ENCODE results near the gene HOXA6. TPM values are rescaled to one million over a fixed set of nuclear protein-coding genes. Genes with fewer than 3 reads are reported as not detected.

The HOXA6 gene
- total and polyA plus RNA-seq, 11 donors, result not detected

DNA sequence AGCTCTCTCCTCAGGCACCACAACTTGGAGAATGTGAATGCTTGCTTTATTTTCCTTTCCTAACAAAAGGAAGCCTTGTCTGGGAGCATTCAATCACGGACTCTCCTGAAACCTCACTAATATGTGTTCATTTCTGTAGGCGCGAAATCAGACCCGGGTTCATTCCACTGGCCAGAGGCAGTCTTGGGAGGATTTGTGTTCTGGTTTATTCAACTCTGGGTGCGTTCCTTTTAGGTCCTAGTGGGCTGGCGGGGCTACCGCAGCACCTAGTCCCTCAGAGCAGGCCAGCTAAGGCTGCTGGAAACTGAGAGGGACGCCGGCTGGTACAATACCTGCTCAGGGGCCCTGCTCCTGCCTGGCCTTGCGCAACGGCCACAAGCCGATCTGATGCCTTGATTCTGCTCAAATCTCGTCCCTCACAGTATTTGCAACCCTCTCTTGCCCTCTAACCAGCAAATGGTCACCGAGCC is 24.5 kb downstream of the HOXA6 start:
- WGBS, 4 donors, result 11 to 45% (median 24%) methylated on average over 13 to 14 of the region's 14 CpGs

DNA sequence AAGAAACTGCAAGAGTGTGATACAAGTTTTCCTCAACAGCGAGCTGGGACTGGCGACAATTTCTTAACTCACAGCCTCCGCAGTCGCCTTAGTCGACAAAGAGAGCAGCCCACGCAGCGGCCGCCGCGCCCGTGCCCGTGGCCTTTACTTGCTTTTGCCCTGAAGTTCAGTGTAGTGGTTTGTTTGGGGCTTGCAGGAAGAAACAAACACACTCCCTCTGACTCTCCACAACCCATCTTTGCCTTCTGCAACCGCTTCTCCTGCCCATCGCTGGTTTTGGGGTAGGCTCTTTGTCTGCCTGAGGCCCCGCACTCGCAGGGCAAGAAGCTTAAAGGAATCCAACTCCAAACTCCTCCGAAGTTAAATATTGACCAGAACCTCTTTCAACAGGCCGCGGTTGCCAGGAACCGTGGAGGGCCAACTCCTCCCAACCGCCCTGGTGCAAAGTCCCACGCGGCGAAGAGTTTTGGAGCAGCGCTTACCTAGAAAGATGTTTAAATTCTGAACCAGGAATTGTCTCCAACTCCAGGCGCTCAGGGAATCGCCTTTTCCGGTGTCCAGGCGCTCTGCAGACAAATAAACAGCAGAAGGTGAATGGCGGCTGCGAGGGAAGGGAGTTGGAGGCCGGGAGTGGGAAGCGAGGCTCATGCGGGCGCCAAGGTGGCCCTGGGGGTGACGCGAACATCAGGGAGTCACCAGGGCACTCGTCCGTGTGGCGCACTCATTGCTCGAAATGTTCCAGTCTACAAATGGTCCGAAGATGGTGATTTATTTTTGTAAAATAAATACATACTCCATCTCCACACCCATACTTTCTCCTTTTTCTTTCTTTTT is 25.3 kb downstream of the HOXA6 start:
- peaks cover 34 to 99% (median 82%) of the 10 kb centered on the region in 9 donors for H3K27me3 ChIP-seq
- no peaks in the 10 kb centered on the region for H3K36me3 ChIP-seq
- WGBS, 4 donors, result 7 to 28% (median 17%) methylated on average over 42 of the region's 42 CpGs
- intact Hi-C loops (cut with DNase I), result no loop called here
- H3K4me3 ChIP-seq, result peak overlapping the region in 7 of 12 donors; percentile 2 to 49 (median 32)
- H3K27ac ChIP-seq, result peak overlapping the region in 8 of 12 donors; percentile 12 to 68 (median 50)
- DNase-seq (no peak), ATAC-seq (no peak)
- no peaks in the 10 kb centered on the region for H3K9me3 ChIP-seq
- peaks cover 0 to 5% (median 0%) of the 10 kb centered on the region in 12 donors for H3K4me1 ChIP-seq
- TF ChIP-seq, protein P1, sequence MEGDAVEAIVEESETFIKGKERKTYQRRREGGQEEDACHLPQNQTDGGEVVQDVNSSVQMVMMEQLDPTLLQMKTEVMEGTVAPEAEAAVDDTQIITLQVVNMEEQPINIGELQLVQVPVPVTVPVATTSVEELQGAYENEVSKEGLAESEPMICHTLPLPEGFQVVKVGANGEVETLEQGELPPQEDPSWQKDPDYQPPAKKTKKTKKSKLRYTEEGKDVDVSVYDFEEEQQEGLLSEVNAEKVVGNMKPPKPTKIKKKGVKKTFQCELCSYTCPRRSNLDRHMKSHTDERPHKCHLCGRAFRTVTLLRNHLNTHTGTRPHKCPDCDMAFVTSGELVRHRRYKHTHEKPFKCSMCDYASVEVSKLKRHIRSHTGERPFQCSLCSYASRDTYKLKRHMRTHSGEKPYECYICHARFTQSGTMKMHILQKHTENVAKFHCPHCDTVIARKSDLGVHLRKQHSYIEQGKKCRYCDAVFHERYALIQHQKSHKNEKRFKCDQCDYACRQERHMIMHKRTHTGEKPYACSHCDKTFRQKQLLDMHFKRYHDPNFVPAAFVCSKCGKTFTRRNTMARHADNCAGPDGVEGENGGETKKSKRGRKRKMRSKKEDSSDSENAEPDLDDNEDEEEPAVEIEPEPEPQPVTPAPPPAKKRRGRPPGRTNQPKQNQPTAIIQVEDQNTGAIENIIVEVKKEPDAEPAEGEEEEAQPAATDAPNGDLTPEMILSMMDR (IDR thresholded peaks at IDR 0.05), result no peak
- no peak for TF ChIP-seq POLR2A (IDR thresholded peaks at IDR 0.05)

More for the DNA sequence above, 24.5 kb downstream of the HOXA6 start:
- no peak for TF ChIP-seq POLR2A (IDR thresholded peaks at IDR 0.05)
- TF ChIP-seq, protein P1 (IDR thresholded peaks at IDR 0.05), result no peak
- Histone ChIP-seq H3K4me1 (peaks cover 0 to 3% (median 0%) of the 10 kb centered on the region in 12 donors), H3K27me3 (peaks cover 28 to 99% (median 78%) of the 10 kb centered on the region in 9 donors), H3K4me3 (peak overlapping the region in 2 of 12 donors; percentile 30 to 49), H3K9me3 (no peaks in the 10 kb centered on the region), H3K27ac (peak overlapping the region in 6 of 12 donors; percentile 12 to 68 (median 55)), H3K36me3 (no peaks in the 10 kb centered on the region)
- intact Hi-C loops (cut with DNase I), result no loop called here
- DNase-seq, result no peak
- no peak for ATAC-seq

DNA sequence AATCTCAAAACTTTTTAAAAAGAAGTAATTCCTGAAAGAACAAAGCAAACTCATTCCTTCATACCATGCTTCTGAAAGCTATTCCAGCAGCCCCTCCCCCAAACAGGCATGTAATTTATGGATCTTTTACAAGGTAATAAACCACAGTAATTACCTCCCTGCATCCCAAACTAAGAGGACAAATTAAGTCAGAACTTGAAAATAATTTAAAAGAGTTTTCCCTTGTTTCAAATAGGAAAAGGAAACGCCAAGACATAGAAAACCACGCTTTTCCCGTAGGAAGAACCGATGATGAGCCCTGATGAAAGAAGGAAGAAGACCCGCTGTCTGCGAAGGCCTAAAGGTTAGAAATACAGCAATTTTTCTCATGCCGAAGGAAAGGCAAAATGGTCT is 25.9 kb downstream of the HOXA6 start:
- ATAC-seq (no peak), DNase-seq (no peak)
- Histone ChIP-seq H3K9me3 (no peaks in the 10 kb centered on the region), H3K27ac (peak overlapping the region in 6 of 12 donors; percentile 45 to 68 (median 57)), H3K36me3 (no peaks in the 10 kb centered on the region), H3K4me3 (peak overlapping the region in 7 of 12 donors; percentile 2 to 49 (median 32)), H3K27me3 (peaks cover 34 to 99% (median 80%) of the 10 kb centered on the region in 9 donors), H3K4me1 (peaks cover 0 to 7% (median 0%) of the 10 kb centered on the region in 12 donors)
- TF ChIP-seq, protein P1 (IDR thresholded peaks at IDR 0.05), result no peak
- TF ChIP-seq POLR2A (IDR thresholded peaks at IDR 0.05), result no peak
- intact Hi-C loops (cut with DNase I), result no loop called here
- 26 to 34% (median 29%) methylated on average over 7 of the region's 7 CpGs for WGBS, 4 donors

DNA sequence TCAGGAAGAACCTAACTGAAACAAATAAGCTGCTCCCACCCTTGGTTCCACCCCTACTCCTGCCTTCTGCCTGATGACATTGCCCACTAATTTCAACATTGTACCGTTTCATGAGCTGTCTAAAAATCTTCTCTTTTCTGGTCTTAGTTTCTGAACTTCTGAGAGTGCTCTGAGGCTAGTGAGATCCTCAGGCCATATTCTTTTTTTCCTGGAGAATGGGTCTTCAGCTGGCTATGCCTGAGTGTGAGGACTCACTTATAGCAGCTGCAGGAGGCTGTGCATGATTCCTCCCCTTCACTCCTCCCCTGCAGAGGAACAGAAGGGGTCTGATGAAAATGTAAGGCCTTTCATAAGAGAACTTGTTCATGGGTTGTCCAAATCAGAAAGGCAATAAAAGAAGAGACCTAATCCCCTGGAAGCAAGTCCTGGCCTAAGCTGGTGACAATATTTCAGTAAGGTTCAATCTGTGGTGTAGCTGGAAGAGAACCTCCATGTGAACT is 28.1 kb downstream of the HOXA6 start:
- intact Hi-C loops (cut with DNase I), result no loop called here
- Histone ChIP-seq H3K4me3 (no peak overlapping the region), H3K4me1 (peaks cover 0 to 16% (median 0%) of the 10 kb centered on the region in 12 donors)

More for the DNA sequence above, 28.1 kb downstream of the HOXA6 start:
- ATAC-seq (no peak), DNase-seq (no peak)
- no peaks in the 10 kb centered on the region for H3K36me3 ChIP-seq
- H3K27ac ChIP-seq, result peak overlapping the region in 3 of 12 donors; percentile 75 to 93 (median 79)
- H3K9me3 ChIP-seq, result no peaks in the 10 kb centered on the region
- WGBS, 4 donors, result 27 to 40% (median 32%) methylated on average over 1 of the region's 1 CpG
- TF ChIP-seq, protein P1 (IDR thresholded peaks at IDR 0.05), result no peak
- no peak for TF ChIP-seq POLR2A (IDR thresholded peaks at IDR 0.05)
- H3K27me3 ChIP-seq, result peaks cover 35 to 98% (median 81%) of the 10 kb centered on the region in 9 donors

Data from heart left ventricle (tissue), 16 donors.